ENCODE measurements around the gene GADD45B. TPM values are rescaled to one million over a fixed set of nuclear protein-coding genes. Genes with fewer than 3 reads are reported as not detected.

Gene GADD45B
- total RNA-seq, 4 donors from 2014 or later, result 35.5 to 278 (median 54.9) TPM

DNA sequence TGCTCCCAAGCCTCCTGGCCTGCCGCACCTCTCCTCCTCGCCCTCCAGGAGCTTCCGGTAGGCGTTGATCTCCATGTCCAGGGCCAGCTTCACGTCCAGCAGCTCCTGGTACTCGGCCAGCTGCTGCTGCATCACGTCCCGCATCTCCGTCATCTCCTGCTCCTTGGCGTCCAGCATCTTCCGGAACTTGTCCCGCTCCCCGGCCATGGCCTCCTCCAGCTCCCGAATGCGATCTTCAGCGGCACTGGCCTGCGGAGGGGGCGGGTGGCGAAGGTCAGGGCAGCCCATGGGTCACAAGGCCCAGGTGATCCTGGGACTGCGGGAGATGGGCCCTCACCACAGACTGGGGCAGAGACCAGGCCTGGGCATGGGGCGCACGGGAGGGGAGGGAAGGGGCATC, 41.7 kb upstream of the GADD45B start:
- Histone ChIP-seq H3K27me3 (no peaks in the 10 kb centered on the region), H3K36me3 (peaks cover 0 to 54% (median 0%) of the 10 kb centered on the region in 3 donors)

DNA sequence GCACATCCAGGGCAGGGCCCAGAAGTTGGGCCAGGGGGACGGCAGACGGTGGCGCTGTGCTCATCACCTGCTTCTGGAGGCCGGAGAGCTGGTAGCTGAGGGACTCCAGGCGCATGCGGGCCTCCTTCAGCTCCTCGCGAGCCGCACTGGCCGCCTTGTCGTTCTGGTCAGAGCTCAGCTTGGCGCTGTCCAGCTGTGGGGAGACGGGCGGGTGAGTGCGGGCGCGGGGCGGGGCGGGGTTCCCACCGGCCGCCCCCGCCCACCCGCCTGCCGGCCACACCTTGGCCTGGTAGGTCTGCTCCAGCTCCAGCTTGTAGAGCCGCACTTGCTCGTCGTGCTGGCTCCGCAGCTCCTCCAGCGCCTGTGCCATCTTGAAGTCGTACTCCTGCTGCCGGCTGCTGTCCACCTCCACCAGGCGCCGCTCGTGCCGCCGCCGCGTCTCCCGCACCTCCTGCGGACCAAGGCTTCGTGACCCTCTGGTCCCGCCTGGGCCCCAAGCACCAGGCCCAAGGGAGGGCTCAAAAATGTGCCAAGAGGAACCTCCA, 41.1 kb upstream of the GADD45B start:
- peaks cover 0 to 54% (median 0%) of the 10 kb centered on the region in 3 donors for H3K36me3 ChIP-seq
- H3K4me1 ChIP-seq, result no peaks in the 10 kb centered on the region
- DNase-seq, result no peak
- no peaks in the 10 kb centered on the region for H3K9me3 ChIP-seq
- no peak for TF ChIP-seq POLR2A (IDR thresholded peaks at IDR 0.05)
- TF ChIP-seq, protein P1, sequence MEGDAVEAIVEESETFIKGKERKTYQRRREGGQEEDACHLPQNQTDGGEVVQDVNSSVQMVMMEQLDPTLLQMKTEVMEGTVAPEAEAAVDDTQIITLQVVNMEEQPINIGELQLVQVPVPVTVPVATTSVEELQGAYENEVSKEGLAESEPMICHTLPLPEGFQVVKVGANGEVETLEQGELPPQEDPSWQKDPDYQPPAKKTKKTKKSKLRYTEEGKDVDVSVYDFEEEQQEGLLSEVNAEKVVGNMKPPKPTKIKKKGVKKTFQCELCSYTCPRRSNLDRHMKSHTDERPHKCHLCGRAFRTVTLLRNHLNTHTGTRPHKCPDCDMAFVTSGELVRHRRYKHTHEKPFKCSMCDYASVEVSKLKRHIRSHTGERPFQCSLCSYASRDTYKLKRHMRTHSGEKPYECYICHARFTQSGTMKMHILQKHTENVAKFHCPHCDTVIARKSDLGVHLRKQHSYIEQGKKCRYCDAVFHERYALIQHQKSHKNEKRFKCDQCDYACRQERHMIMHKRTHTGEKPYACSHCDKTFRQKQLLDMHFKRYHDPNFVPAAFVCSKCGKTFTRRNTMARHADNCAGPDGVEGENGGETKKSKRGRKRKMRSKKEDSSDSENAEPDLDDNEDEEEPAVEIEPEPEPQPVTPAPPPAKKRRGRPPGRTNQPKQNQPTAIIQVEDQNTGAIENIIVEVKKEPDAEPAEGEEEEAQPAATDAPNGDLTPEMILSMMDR (IDR thresholded peaks at IDR 0.05), result no peak
- H3K27ac ChIP-seq, result no peak overlapping the region
- H3K27me3 ChIP-seq, result no peaks in the 10 kb centered on the region
- H3K4me3 ChIP-seq, result no peak overlapping the region

More for the DNA sequence above, 41.7 kb upstream of the GADD45B start:
- no peaks in the 10 kb centered on the region for H3K9me3 ChIP-seq
- no peak overlapping the region for H3K27ac ChIP-seq
- TF ChIP-seq POLR2A (IDR thresholded peaks at IDR 0.05), result no peak
- TF ChIP-seq, protein P1 (IDR thresholded peaks at IDR 0.05), result no peak
- H3K4me1 ChIP-seq, result no peaks in the 10 kb centered on the region
- H3K4me3 ChIP-seq, result no peak overlapping the region
- no peak for DNase-seq

DNA sequence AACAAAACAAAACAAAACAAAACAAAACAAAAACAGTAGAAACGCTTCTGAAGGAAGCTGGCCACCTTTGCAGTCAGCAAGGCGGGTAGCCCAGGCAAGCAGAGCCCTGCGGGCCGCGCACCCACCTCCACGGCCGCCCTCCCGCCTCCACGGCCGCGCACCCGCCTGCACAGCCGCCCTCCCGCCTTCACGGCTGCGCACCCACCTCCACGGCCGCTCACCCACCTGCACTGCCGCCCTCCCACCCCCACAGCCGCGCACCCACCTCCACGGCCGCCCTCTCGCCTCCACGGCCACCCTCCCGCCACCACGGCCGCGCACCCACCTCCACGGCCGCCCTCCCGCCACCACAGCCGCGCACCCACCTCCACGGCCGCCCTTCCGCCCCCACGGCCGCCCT, 39.5 kb upstream of the GADD45B start:
- TF ChIP-seq POLR2A (IDR thresholded peaks at IDR 0.05), result no peak
- TF ChIP-seq, protein P1 (IDR thresholded peaks at IDR 0.05), result no peak

DNA sequence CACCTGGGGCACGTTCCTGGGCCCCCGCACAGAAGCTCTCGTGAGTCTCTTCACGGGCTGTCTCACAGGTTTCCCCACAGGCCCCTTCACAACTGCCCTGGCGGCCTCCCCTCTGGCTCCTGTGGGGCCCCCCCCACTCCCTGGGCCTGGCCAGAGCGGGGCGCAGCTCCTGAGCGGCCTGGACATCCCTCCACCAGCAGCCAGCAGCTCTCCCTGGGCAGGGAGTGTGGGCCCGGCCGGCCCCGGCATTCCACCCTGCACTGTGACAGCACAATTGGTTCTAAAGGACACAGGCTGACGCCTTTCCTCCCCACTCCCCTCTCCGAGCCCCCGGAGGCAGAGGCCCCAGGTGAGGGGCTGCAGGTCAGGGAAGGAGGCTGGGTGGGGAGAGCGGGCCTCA, 39.0 kb upstream of the GADD45B start:
- Histone ChIP-seq H3K27me3 (no peaks in the 10 kb centered on the region), H3K9me3 (no peaks in the 10 kb centered on the region), H3K36me3 (peaks cover 0 to 50% (median 0%) of the 10 kb centered on the region in 3 donors), H3K4me1 (no peaks in the 10 kb centered on the region), H3K27ac (no peak overlapping the region), H3K4me3 (no peak overlapping the region)
- no peak for TF ChIP-seq POLR2A (IDR thresholded peaks at IDR 0.05)
- TF ChIP-seq, protein P1 (IDR thresholded peaks at IDR 0.05), result no peak
- no peak for DNase-seq

More for the DNA sequence above, 39.5 kb upstream of the GADD45B start:
- DNase-seq, result no peak
- Histone ChIP-seq H3K36me3 (peaks cover 0 to 52% (median 0%) of the 10 kb centered on the region in 3 donors), H3K4me3 (no peak overlapping the region), H3K27me3 (no peaks in the 10 kb centered on the region), H3K27ac (no peak overlapping the region), H3K9me3 (no peaks in the 10 kb centered on the region), H3K4me1 (no peaks in the 10 kb centered on the region)

DNA sequence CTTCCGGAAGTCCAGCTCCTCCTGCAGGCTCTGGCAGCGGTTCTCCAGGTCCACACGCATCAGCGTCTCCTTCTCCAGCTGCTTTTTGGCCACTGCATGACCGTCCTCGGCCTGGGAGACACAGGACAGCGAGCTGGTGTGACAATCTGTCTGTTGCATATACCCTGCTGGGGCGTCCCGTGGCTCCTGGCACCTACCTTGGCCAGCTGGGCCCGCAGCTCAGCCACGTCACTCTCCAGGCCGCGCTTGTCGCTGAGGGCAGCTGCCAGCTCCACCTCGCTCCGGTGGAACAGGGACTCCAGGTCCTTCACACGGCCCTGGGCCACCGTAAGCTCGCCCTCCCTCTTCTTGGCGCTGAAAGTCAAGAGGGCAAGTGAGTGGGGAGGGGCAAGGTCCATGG, 37.7 kb upstream of the GADD45B start:
- H3K4me3 ChIP-seq, result no peak overlapping the region
- no peaks in the 10 kb centered on the region for H3K27me3 ChIP-seq
- H3K9me3 ChIP-seq, result no peaks in the 10 kb centered on the region
- no peaks in the 10 kb centered on the region for H3K4me1 ChIP-seq
- DNase-seq, result no peak
- peaks cover 0 to 52% (median 0%) of the 10 kb centered on the region in 3 donors for H3K36me3 ChIP-seq
- TF ChIP-seq, protein P1 (IDR thresholded peaks at IDR 0.05), result no peak
- no peak for TF ChIP-seq POLR2A (IDR thresholded peaks at IDR 0.05)
- no peak overlapping the region for H3K27ac ChIP-seq

Measured in Peyer's patch (tissue), 4 donors.